LNCAP (cell line): ENCODE measurements around the gene LY6G5B.

Experiments
- TF ChIP-seq, protein P1 (sequence below): fragments of 450-650 bp; IDR thresholded peaks from 2 replicates; pipeline ENCODE4 v1.5.1; 2017; ENCODE audit warnings: mild to moderate bottlenecking

Gene LY6G5B

GRCh38 chr6:31692353-31692752 is 22.6 kb downstream of the LY6G5B start:
- TF ChIP-seq, protein P1, sequence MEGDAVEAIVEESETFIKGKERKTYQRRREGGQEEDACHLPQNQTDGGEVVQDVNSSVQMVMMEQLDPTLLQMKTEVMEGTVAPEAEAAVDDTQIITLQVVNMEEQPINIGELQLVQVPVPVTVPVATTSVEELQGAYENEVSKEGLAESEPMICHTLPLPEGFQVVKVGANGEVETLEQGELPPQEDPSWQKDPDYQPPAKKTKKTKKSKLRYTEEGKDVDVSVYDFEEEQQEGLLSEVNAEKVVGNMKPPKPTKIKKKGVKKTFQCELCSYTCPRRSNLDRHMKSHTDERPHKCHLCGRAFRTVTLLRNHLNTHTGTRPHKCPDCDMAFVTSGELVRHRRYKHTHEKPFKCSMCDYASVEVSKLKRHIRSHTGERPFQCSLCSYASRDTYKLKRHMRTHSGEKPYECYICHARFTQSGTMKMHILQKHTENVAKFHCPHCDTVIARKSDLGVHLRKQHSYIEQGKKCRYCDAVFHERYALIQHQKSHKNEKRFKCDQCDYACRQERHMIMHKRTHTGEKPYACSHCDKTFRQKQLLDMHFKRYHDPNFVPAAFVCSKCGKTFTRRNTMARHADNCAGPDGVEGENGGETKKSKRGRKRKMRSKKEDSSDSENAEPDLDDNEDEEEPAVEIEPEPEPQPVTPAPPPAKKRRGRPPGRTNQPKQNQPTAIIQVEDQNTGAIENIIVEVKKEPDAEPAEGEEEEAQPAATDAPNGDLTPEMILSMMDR: no peak

DNA sequence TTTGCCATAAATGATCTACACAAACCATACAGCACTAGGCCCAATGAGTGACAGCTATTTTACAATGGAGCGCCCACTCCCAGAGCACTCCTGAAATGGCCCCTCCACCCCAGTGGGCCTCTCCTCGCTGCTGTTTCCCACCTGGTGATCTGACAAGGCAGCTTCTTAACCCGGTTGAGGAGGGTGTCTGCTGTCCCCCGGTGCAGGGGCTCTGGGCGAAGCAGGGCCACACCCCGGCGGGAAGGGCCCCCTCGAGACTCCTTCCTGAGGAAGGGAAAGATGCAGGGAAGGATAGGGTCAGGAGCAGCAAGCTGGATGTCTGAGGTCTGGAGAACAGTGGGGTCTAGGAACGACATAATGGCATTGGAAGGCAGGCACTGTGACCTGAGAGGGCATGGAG is 23.1 kb downstream of the LY6G5B start:
- TF ChIP-seq, protein P1: no peak

GRCh38 chr6:31693535-31693934 is 23.8 kb downstream of the LY6G5B start:
- TF ChIP-seq, protein P1: no peak

DNA sequence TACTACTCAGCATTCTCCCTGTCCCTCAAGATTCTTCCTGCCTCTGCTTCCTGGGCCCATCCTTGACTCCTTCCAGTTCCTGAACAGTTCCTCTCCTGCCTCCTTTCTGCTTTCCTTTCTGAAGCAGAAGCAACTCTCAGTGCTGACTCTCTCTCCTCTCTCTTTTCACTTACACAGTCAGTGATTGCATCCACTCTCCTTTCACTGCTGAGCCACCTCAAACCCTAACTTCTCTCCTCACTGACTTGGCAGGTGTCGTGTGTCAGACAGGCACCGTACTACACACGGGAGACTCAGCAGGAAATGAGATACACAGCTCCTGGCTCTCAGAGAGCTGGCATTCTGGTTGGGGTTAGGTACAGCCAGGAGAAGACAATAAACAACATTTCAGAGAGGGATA is 27.8 kb downstream of the LY6G5B start:
- TF ChIP-seq, protein P1: no peak

DNA sequence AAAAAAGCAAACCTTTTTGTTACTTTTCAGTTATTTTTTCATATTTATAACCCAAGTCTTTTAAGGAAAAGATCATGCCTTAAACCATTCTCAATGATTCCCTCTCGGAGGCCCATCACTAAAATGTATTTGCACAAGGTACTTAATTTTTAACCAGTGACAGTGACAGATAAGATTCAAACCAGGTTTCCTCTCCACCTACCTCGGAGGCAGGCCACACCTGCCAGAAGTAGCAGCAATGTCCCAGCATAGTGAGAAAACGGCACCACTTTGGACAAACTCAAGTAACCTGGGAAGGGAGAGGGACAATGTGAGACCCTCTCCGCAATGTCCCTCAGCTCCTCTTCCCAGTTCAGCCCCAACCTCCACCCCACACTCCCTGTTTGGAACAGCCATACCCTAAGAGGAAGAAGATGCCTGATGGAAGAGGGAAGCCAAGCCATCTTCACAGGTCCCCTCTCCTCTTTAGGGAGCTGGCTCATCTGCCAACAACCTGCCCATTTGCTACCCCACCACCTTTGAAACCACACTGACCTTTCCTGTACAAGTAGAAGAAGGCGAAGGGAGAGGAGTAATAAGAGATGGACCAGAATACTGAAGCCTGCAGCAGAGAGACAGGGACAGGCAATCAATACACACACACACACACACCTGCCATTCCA is 31.1 kb downstream of the LY6G5B start:
- TF ChIP-seq, protein P1: no peak

DNA sequence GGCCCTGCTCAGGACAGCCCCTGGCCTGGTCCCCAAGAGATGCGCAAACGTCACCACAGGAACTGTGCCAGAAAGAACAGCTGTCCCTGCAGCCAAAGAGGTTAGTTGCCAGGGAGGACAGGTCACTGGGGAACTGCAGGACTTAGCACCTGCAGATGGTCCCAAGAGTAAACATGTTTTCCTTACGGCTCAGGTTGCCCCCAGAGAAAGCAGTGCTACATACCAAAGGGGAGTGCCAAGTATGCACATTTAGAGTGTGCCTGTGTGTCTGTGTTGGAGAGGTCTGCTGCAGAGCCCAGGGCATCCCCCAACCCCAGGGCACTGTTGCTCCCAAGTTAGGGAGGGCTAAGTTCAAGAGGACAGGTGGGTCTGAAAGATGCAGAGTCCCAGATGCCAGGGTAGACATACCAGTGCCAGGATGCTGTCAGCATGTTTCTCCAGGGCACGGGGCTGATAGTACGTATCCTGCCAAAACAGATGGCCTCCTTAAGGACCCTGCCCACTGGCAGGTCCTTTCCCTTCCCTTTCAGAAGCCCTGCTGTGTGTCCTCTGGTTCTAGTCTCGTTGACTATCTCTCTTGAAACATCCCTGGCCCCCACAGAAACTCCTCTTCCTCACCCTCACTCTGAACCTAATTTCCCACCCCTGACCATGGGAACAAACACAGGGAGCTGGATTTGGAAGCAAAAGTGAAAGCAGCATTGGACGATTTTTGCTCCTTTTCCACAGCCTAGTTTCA is 32.1 kb downstream of the LY6G5B start:
- TF ChIP-seq, protein P1: no peak

DNA sequence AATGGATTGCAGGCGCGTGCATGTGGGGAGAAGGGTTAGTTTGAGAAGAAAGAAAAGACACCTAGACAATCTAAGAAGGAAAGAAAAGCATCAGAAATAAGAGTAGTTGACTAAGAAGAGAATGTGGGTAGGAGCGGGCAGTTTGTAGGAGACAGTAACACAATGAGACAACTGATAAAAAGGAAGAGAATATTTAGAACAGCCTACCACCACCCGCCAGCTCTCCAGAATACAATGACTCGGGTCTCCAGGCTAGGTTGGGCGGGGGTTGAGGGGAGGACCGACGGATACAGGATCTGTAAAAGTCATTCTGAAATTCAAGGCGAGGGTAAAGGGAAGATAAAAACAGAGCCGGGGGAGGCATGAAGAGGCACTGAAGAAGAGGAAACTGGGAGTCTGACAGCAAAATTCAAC is 32.6 kb downstream of the LY6G5B start:
- TF ChIP-seq, protein P1: no peak
